SK-N-DZ (cell line): ENCODE data around the gene COL8A2.

Experiments used
- DNase-seq: peaks from one replicate; pipeline ENCODE4 v3.0.0-alpha.2; 2015; ENCODE audit warnings: low spot score

The COL8A2 gene

DNA sequence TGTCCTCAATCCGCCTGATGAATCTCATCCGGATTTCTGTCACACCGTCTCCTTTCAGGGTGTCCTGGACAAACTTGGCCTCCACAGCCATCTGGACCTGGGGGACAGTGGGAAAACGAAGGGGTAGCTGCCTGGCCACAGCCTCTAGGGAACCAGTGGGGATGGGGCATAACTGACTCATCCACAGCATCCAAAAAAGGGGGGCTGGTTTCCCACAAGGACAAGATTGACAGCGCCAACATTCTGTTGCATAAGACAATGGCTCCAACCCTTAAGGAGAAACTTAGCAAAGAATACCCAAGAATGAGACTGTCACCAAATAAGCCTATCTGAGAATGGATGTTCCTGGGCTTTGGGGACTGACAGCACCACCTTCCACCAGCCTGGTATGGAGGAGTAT lies 12.2 kb upstream of the COL8A2 start:
- no peak for DNase-seq

DNA sequence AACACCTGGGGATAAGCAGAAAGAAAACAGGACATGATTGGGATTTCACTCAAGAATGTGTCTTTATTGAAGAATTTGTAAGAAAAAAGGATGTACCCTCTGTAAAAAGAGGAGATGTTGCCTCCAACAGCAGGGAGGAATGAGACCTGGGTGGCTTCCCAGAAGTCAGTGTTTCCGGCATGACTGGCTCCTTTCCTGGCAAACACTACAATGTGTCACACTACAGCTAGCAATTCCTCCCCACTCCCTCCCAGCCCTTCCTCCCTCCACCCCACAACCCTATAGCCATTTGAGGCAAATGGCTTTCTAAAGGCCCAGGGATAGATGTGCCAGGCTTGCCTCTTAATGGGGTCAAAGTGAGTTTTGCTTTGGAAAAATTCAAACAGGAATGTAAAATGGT lies 11.5 kb upstream of the COL8A2 start:
- no peak for DNase-seq

DNA sequence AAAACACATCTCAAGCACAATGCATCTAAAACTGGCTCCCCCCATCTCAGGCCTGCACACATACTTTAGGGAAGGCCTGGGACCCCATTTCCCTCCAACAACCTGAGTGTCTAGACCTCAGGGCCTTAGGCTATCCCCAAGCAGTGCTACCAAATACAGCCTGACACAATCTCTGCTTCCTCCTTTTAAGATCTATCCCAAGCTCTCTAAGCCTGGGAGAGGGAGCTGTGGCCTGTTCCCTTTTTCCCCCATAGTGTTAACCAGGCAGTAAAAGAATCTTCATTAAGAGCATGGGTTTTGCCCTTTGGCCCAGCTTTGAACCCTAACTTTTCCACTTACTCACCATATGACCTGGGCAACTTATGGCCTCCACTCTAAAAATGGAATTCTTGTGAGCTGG lies 10.8 kb upstream of the COL8A2 start:
- no peak for DNase-seq

DNA sequence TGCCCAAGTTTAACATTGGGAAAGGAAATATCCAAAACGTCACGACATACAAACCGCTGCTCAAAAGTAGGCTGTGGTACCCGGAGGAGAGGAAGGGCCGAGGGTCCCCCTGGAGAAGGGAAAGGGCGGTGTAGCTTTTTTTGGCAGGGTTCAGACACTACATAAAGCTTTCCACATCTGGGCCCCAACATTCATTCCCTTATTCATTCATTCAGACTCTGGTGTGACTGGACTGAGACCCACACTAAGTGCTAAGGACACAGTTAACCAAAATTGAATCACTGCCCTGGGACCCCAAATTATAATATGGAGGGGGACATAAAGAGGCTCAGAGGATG lies 10.3 kb upstream of the COL8A2 start:
- DNase-seq: no peak

DNA sequence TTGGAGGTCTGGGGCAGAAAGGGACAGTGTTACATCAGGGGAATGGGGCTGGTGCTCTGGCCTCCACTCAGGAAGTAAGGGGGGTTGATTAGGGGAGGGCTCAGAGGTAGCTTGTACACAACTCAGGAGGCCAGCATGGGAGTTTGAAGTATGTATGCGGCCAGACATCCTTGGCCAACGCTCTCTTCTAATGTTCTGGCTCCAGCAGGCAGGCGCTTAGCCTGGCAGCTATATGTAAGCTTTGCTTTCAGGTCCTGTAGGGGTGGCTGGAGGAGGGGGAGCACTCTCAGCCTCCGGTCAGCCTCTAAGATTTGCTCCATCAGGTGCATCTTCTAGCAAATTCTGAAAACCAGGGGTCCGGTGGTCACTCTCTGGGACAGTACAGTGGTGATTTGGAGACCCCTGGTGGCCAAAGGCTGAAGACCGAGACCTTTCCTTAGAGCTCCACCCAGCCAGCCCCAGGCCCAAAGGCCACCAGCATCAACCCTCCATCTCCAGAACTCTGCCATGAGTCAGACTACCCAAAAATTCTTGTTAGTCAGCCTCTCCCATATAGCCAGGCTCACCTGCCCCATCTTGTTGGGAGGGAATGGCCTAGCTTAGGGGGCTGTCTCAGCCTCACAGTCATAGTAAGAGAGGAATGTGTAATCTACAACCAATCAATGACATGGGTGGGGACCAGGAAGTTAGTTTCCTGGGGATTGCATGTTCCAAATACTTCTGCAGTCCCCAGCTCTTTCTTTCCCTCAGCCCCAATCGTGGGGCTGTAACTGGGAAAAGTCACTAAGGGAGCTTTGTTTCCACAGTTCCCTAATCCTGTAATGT lies 9.7 kb upstream of the COL8A2 start:
- DNase-seq: peak; percentile 49

DNA sequence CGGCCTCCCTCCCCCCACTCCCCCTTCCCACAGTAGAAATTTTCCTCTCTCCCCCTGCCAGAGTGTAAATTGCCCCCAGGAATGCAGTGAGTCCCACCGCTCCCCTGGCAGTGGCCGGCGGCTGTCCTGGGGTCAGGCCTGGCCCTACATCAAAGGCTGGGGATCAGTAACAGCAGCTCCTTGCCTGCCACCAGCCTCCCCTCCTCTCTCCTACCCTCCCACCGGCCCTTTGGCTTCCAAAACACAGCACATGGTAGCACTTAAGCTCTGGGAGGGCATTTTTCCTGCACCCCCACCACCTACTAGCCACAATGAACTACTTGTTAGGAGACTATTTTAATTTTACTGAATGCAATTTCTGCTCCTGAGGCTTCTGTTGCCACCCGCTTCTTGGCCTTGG lies 9.0 kb upstream of the COL8A2 start:
- no peak for DNase-seq

DNA sequence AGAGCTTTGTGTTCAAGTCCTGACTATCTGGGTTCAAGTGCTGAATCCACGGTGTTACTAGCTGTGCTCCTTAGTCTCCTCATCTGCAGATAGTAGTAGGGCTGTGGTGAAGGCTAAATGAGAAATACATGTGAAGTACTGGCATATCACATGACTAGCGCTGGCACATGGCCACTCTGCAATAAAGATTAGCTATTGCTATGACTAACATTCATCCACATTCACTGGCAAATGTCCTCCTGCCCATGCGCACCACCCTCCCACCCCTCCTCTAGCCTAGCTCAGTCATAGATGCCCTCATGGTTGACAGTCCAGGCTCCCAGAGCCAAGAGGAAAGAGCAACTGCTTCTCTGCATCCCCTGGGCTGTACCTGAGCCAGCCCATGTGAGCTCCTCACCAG lies 8.5 kb upstream of the COL8A2 start:
- no peak for DNase-seq

DNA sequence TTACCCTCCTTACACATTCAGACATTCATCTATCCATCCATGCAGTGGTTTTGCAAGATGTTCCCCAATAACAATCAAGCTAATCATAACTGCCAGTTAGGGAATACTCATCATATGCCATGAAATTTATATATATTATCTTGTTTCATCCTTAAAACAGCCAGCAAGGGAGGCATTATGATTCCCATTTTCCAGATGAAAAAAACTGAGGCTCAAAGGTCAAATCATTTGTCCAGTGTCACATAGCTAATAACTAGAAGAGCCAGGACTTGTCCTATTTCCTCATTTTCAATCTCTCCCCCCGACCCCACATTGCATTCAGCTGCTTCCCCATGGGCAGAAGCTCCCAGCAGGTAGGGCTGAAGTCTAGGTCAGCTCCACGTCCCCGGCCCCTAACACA lies 7.0 kb upstream of the COL8A2 start:
- no peak for DNase-seq

DNA sequence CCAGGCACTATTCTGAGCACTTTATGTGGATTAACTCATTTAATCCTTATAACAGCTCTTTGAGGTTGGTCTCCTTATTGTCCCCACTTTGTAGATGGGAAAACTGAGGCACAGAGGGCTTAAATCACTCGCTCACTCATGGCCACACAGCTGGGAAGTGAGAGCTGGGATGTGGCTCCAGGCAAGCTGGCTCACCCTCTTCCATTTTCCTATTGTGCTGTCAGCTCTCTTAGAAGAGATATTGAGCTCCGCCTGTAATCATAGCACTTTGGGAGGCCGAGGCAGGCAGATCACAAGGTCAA lies 3.8 kb upstream of the COL8A2 start:
- no peak for DNase-seq

DNA sequence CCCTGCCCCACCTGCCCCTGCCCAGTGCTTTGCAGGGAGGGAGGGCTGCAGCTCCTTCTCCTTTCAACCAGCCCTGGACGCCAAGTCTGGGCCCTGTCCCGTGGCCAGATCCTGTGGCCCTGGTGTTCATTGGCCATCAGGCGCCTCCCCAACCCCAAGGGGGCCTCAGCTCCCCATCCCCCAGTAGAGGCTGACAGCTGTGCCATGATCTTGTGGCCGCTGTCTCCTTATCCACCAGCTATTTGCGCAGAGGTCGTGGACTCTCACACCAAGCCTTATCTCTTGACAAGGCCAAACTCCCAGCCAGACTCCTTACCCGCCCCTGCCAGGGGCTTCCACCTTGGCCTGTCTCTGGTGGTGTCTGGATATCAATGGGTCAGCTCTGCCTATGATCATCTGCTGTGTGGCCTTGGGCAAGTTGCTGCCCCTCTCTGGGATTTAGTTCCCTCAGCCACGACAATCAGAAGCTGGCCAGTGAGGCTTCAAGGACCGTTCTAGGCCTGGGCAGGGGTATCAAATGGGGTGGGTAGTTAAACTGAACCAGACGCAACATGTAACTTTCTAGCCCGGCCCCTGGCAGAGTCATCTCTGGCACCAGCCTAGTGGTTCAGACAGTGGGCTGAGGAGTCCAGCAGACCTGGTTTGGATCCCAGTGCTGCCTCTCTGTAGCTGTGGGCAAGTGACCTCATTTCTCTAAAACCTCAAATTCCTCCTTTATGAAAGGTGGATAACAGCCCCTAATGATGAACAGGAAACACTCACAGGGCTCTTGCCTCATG lies 3.3 kb upstream of the COL8A2 start:
- DNase-seq: no peak

DNA sequence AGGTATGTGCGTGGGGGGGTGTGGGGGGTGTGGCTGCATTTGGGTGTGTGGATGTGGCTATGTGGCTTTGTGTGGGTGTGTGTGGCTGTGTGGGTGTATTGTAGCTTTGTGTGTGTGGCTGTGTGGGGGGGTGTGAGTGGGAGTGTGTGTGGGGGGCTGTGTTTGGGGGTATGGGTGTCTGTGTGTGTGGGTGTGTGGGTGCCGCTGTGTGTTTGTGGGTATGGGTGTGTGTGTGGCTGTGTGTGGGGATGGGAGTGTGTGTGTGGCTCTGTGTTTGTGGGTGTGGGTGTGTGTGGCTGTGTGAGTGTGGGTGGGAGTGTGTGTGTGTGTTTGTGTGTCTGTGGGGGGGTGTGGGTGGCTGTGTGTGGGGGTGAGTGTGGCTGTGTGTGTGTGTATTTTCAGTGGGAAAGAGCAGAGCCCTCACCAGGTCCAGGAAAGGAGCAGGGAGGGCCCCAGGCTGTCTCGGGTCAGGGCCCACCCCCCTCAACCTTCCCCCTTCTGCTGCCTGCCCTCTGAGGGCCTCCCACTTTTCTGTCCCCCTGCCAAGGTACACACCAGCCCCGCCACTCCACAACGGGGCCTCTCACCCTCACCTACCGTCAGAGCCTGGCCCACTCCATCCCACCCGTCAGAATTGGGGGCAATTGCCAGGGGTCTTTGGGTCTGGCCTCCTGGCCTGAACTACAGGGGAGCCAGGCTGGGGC lies 1.9 kb upstream of the COL8A2 start:
- DNase-seq: no peak

DNA sequence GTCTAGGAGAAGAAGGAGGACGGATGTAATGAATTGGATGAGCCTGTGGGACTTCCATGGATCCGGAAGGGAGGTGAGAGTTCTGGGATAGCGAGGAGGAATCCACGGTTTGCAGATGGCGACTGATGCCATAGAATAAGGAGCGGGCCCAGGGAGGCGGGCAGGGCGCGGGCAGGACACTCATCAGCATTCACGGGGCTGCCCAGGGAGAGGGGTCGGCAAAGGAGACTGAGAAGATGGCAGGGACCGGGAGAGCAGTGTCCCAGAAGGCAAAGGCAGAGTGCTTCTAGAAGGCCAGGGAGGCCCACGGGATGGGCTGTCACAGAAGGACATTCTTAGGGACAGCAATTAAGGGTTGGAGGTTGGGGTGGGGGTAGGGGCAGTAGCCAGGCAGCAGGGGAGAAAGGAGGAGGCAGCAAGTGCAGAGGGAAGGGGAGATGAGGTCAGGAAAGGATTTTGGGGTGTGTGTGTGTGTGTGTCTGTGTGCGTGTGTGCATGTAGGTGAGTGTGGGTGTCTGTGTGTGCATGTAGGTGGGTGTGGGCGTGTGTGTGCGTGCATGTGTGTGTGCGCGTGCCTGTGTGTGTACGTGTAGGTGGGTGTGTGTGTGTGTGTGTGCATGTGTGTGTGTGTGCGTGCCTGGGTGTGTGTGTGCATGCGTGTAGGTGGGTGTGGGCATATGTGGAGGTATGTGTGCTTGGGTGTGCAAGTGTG lies 1.1 kb upstream of the COL8A2 start:
- DNase-seq: no peak

DNA sequence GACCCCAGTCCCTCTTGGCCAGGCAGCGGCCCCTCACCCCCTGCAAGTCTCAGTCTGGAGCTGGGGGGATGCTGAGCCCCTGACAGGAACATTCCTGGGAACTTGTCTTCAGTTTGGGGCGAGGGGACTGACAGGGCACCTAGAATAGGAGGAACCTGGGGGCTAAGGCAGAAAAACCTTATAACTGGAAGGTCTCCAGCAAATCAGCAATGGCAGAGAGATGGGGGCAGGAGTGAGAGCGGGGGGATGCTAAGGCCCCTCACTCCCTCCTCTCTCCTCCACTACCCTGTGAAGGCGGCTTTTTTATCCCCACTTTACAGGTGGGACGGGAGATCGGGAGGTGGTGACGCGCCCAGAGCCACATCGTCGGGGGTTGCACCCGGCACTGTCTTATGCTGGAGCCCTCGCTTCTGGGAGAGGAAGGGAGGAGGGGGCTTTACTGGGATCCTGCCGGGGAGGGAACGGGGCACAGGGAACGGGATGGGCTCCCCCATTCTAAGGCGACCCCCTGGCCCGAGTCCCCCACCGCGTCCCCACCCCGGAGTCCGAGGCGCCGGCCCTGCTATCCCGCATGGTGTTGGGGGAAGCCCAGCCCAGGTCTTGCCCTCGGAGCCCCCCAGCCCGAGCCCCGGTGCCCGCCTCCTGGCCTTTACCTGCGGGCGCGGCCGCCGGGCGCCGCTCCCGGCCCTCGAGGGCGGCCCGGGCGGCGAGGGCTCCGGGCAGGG lies 456 bp downstream of the COL8A2 start:
- DNase-seq: no peak

DNA sequence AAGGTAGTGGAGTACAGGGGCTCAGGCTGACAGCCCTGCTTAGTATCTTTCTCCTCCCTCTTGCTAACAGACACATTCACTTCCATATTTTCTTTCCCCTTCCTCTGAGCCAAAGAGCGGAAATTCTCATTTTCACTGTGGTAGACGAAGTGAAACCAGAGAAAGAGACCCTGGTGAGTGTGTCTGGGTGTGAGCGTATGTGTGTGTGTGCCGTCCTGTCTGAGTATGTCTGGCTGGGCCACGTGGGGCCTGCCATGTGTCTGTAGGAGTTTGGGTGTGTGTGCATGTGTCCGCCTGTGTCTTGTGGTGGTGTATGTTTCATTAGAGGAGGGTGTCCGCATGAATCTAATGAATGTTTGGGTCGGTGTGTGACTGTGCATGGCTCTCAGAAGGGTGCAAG lies 1.7 kb downstream of the COL8A2 start:
- no peak for DNase-seq

DNA sequence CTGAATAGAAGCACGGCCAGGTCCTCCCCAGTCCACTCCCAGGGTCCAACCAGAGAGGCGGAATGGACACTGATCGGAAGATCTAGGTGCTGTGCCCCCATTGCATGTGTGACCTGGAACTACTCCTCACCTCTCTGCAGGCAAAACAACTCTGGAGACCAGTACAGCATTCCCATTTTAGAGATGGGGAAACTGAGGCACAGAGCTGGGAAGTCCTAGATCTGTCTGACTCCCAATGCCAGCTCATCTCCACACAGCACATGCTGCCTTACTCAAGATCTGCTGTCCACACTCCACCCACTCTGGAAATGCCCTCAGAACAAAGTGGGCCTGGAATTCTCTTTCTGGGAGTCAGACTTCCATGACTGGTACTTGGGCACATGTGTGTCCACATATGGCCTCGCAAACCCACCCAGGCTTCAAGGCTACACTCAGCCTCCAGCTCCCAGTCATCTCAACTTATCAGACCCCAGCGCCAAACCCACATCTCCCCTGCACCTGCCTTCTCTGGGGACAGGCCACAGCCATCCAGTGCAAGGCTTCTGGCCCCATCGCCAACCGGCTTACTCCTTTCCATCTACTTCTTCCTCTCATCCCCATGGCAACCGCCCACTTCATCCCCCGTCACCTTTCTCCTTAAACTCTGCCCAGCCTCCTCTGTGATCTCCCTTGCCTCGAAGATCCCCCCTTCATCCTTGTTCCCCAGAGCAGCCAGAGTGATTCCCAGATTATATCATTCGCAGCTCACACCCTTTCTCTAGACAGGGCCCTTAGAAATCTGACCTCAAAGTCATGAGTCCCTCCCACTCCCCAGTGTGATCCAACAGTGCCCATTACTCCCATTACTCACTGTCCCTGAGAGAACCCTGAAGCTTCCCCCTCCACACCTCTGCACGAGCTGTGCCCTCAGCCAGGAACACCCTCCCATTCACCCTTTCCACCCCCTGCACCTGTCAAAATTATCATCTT lies 2.7 kb downstream of the COL8A2 start:
- DNase-seq: no peak

DNA sequence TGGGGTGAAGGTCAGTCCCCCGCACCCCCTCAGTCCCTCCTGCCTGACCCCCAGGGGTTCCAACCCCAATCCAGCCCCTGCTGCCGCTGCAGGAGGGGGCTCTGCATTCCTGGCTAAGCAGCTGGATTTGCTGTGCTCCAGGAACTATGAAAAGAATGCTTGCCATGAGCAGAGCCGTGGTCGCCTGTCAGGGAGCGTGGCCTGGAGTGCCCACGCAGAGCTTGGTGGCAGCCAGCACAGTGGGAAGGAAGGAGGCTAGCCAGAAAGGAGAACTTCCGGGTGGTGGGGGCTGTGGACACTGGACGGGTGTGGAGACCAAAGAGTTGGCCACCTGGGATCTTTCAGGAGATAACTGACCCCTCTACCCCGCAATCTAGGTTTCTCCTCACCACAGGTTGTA lies 5.6 kb downstream of the COL8A2 start:
- no peak for DNase-seq

DNA sequence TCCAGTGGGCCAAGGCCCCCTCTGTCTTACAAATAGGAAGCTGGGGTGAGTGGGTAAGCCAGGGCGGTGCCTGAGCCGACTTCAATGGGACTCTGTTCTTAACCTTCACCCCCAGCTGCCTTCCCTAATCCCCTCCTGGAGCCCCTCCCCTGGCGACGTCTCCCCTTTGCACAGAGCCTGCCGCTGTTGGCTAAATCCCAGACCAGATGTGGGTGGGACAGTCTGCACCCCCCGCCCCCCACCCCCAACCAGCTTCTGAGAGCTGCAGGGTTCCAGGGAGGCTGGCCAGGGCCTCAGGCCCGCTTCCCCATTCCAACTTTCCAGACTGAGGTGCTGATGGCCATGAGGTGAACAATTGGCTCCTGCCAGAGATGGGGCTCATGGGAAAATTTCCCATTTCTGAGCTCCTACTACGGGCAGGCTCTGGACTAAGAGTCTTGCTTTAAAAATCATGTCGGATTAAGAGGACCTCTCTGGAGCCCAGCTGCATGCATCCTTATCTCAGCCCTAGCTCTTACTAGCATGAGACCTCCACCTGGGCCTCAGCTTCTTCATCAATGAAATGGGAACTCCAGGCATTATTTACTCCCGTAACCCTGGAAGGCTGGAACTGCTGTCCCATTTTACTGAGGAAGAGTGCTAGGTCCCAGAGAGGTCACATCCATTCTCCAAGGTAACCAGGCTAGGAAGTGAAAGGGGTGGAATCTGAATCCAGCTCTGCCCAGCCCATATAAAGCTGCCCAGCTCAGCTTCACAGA lies 6.4 kb downstream of the COL8A2 start:
- no peak for DNase-seq

DNA sequence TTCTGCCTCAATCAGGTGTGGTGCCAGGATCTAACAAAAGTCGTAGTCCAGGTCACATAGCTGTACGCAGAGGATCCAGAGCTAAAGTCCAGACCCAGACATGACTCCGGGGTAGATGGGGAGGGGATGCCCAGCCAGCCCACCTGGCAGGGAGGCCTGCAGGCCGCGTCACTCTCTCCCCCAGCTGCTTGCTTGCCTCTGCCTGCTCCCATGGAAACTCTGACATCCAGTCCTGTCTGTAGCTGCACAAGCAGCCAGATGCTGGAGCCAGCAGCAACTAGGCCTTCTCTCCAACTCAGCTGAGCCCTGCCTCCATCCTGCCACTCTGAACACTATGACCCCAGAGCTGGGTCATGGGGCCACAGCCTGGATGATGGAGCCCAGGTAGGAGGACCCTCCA lies 8.1 kb downstream of the COL8A2 start:
- DNase-seq: no peak

DNA sequence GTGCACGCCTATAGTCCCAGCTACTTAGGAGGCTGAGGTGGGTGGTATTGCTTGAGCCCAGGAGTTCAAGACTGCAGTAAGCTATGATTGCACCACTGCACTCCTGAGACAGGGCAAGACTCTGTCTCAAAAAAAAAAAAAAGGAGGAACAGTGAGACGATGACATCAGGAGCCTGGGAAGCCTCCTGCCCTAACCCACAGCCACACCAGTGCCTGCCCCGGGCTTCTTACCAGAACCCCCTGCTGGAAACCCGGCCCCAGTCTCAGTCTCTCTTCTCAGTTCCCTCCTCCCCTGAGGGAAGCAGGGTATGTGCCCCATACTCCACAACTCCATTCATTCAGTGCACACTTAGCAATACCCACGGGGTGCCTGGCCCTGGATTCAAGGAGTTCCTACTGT lies 9.1 kb downstream of the COL8A2 start:
- no peak for DNase-seq
